Erythroblast (primary cell): Measurements from ENCODE around the gene APAF1.

ENCODE experiments used
- GATA1 ChIP-seq: IDR thresholded peaks from 2 replicates; pipeline ENCODE4 v1.6.1; 2011; ENCODE audit warnings: low read depth, mild to moderate bottlenecking, control low read depth, low read length, moderate library complexity
- POLR2A ChIP-seq: IDR thresholded peaks from 2 replicates; pipeline ENCODE4 v1.6.1; 2011; ENCODE audit warnings: mild to moderate bottlenecking, low read length

DNA sequence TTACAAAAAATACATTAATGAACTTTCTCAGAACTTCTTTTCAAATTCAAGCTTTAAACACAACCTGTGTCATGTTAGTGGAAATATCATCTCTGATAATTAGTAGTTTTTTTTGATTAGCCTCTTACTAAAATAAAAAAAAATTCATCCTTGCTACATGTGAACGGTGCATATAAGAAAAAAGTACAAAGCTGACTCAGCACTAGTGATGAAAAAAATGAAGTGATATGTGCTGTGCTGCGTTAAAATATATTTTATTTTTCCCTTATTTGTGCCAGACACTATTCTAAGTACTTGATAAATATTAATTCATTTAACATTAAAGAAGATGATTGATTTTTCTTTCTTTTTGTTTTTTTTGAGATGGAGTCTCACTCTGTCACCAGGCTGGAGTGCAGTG lies 8.0 kb upstream of the APAF1 start:
- TF ChIP-seq POLR2A (no peak), GATA1 (no peak)
